B cell (primary cell): ENCODE results near the gene LIPH. TPM values are rescaled to one million over a fixed set of nuclear protein-coding genes. Genes with fewer than 3 reads are reported as not detected.
A peak's percentile ranks its signal among the peaks of the same experiment; 100 is the strongest.
"Not testable (repeated sequence)": the region's sequence is repeated elsewhere in the genome, so short reads cannot be mapped to it uniquely, and the experiment has no call there.

ENCODE experiments used
- ATAC-seq: fragments of 200-7000 bp; cut with Tn5 transposase; one replicate; pipeline ENCODE4 v1.10.0; 2021; ENCODE audit warnings: low read depth, mild to moderate bottlenecking, moderate number of reproducible peaks, moderate library complexity
- CTCF ChIA-PET: fragments of 350-600 bp; sonication (Branson Sonifier 250); formaldehyde crosslinking; loops from one replicate; lab custom pipeline; 2021; ENCODE audit warnings: antibody characterized with exemption, inconsistent platforms; lab: Charles Lee
- POLR2A ChIA-PET: fragments of 350-600 bp; sonication (Branson Sonifier 250); formaldehyde crosslinking; loops from one replicate; lab custom pipeline; 2021; ENCODE audit warnings: antibody characterized with exemption; lab: Charles Lee
- DNase-seq: peaks from one replicate; pipeline ENCODE4 v3.0.0; 2013
- H2AFZ ChIP-seq: 2 replicates; pipeline ENCODE4 v1.6.1; 2012; ENCODE audit warnings: mild to moderate bottlenecking, low read depth, low read length; ENCODE audit not compliant: insufficient read depth, poor library complexity, severe bottlenecking
- H3K27ac ChIP-seq, 2 donors: 1 replicate in 1 of 2; 2 replicates in 1 of 2; pipeline ENCODE4 v1.5.1; 2012 to 2013; ENCODE audit warnings: low read length in 2 of 2, mild to moderate bottlenecking in 2 of 2, moderate library complexity in 1 of 2
- H3K27me3 ChIP-seq, 4 experiments: fragments of 200-600 bp in 1 of 4; sonication (generic) in 1 of 4; replicated peaks in 1 of 4; 1 replicate in 2 of 4; 2 replicates in 2 of 4; pipeline versions ENCODE4 v1.6.1 to v1.7.0; 2013 to 2016; ENCODE audit warnings: low read length in 3 of 4, mild to moderate bottlenecking in 2 of 4, mixed read lengths in 1 of 4, moderate library complexity in 1 of 4; ENCODE audit not compliant: insufficient read depth in 4 of 4, control insufficient read depth in 3 of 4; ENCODE audit errors: control extremely low read depth in 1 of 4
- H3K36me3 ChIP-seq, 2 experiments: replicated peaks in 1 of 2; 1 replicate in 1 of 2; 2 replicates in 1 of 2; pipeline versions ENCODE4 v1.6.1 to v1.7.1; 2013; ENCODE audit warnings: low read length in 1 of 2; ENCODE audit not compliant: insufficient read depth in 2 of 2, control insufficient read depth in 1 of 2; ENCODE audit errors: control extremely low read depth in 1 of 2, extremely low read depth in 1 of 2
- H3K4me1 ChIP-seq, 2 donors: fragments of 200-600 bp in 1 of 2; sonication (generic) in 1 of 2; 1 replicate in 1 of 2; 2 replicates in 1 of 2; pipeline versions ENCODE4 v1.5.1 to v1.6.1; 2013 to 2017; ENCODE audit warnings: low read length in 2 of 2; ENCODE audit not compliant: control insufficient read depth in 2 of 2, insufficient read depth in 2 of 2
- H3K4me2 ChIP-seq: replicated peaks from 2 replicates; pipeline ENCODE3; 2012; ENCODE audit warnings: mild to moderate bottlenecking, low read depth, low read length; ENCODE audit not compliant: poor library complexity, severe bottlenecking
- H3K4me3 ChIP-seq, 5 experiments: fragments of 200-600 bp in 1 of 5; sonication (generic) in 1 of 5; 1 replicate in 3 of 5; 2 replicates in 2 of 5; pipeline versions ENCODE4 v1.5.1 to v1.7.0; 2011 to 2016; ENCODE audit warnings: low read length in 4 of 5, mild to moderate bottlenecking in 4 of 5, low read depth in 2 of 5, control low read depth in 1 of 5, moderate library complexity in 1 of 5; ENCODE audit not compliant: insufficient read depth in 1 of 5; ENCODE audit errors: control extremely low read depth in 1 of 5, extremely low read depth in 1 of 5
- H3K79me2 ChIP-seq: fragments of 200-600 bp; sonication (generic); one replicate; pipeline ENCODE4 v1.6.0; 2016; ENCODE audit warnings: low read length; ENCODE audit not compliant: control insufficient read depth, insufficient read depth
- H3K9ac ChIP-seq: fragments of 200-600 bp; sonication (generic); 2 replicates; pipeline ENCODE4 v1.6.1; 2017; ENCODE audit warnings: mild to moderate bottlenecking, low read length, moderate library complexity
- H3K9me3 ChIP-seq, 3 donors: one replicate each; pipeline versions ENCODE4 v1.6.1 to v1.7.1; 2013; ENCODE audit warnings: low read length in 2 of 3; ENCODE audit not compliant: control insufficient read depth in 2 of 3, insufficient read depth in 1 of 3; ENCODE audit errors: control extremely low read depth in 1 of 3
- H4K20me1 ChIP-seq: 2 replicates; pipeline ENCODE4 v1.6.0; 2012; ENCODE audit warnings: mild to moderate bottlenecking, low read length; ENCODE audit not compliant: insufficient read depth, control insufficient read depth, poor library complexity, severe bottlenecking
- H3K27ac Mint-ChIP-seq: one replicate; pipeline ENCODE4 v1.8.0; 2021; ENCODE audit warnings: mixed read lengths
- H3K27me3 Mint-ChIP-seq: one replicate; pipeline ENCODE4 v1.8.0; 2021; ENCODE audit warnings: mixed read lengths
- H3K4me1 Mint-ChIP-seq: one replicate; pipeline ENCODE4 v1.8.0; 2021; ENCODE audit warnings: mixed read lengths
- H3K4me3 Mint-ChIP-seq: one replicate; pipeline ENCODE4 v1.8.0; 2021; ENCODE audit warnings: mixed read lengths
- H3K9me3 Mint-ChIP-seq: one replicate; pipeline ENCODE4 v1.8.0; 2022; ENCODE audit warnings: mixed read lengths; ENCODE audit not compliant: insufficient read depth
- EZH2 ChIP-seq: IDR thresholded peaks from 2 replicates; pipeline ENCODE4 v1.6.1; 2012; ENCODE audit warnings: borderline replicate concordance, low read depth, mild to moderate bottlenecking, moderate library complexity, low read length; ENCODE audit not compliant: insufficient read depth, poor library complexity, severe bottlenecking
- WGBS: methylation state at CpG from one replicate; pipeline ENCODE4 v1.1.5; 2013; ENCODE audit warnings: missing lambda C conversion rate; ENCODE audit not compliant: insufficient coverage; 5-methylcytosine and 5-hydroxymethylcytosine counted together
- intact Hi-C: fragments of 100-400 bp; cut with micrococcal nuclease; formaldehyde crosslinking; loops from one replicate; pipeline ENCODE4 v1.10.0; 2022
- polyA plus RNA-seq: library from polyadenylated mRNA; depleted of rRNA; stranded (reverse); fragments of >200 nt; gene quantifications from 2 replicates; pipeline ENCODE4 v1.2.3, GENCODE V29; 2012
- total RNA-seq, 2 donors: library from RNA; stranded (reverse); fragments of 120-200 nt in 1 of 2; gene quantifications; 1 replicate in 1 of 2; 2 replicates in 1 of 2; pipeline versions ENCODE4 v1.2.3 to v1.2.4, GENCODE V29; 2013 to 2022
- TF ChIP-seq, protein P1 (sequence below): fragments of 200-600 bp; IDR thresholded peaks from one replicate; pipeline ENCODE4 v1.8.0; 2022; ENCODE audit warnings: antibody characterized with exemption, mild to moderate bottlenecking

LIPH gene
- total and polyA plus RNA-seq, 2 donors (not counting 1 experiment from before 2014, with no cell fraction given): not detected

DNA sequence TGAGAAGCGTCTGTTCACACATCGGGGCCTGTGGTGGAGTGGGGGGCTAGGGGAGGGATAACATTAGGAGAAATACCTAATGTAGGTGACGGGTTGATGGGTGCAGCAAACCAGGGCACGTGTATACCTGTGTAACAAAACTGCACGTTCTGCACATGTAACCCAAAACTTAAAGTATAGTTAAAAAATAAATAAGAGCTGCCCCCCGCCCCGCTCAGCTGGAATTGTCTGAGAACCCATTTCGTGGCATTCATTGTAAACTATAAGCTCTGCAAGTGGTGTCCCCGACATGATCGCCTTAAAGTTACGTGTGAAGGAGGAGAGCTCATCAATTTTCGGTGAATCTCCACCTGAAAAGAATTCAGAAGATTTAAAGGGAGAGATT lies 7.3 kb upstream of the LIPH start:
- peak overlapping the region; percentile 53 for H3K4me2 ChIP-seq

DNA sequence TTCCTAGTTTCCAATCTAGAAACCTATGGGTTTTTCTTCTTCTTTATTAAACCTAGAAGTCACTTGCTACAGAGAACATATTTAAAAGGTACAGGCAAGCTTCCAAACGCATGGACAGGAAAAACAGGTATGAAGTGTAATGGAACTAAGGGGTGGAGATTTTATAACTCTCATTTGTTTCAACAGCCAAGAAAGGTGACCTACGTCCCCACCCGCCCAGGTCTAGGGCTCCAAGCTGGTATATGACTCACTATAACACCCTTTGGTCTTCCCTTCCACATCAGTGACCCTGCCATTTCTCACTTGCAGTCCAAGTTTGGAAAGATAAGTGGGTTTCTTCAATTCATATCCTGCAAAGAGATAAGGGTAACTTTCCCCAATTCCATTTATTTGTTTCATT lies 6.0 kb upstream of the LIPH start:
- TF ChIP-seq EZH2: no peak
- TF ChIP-seq, protein P1, sequence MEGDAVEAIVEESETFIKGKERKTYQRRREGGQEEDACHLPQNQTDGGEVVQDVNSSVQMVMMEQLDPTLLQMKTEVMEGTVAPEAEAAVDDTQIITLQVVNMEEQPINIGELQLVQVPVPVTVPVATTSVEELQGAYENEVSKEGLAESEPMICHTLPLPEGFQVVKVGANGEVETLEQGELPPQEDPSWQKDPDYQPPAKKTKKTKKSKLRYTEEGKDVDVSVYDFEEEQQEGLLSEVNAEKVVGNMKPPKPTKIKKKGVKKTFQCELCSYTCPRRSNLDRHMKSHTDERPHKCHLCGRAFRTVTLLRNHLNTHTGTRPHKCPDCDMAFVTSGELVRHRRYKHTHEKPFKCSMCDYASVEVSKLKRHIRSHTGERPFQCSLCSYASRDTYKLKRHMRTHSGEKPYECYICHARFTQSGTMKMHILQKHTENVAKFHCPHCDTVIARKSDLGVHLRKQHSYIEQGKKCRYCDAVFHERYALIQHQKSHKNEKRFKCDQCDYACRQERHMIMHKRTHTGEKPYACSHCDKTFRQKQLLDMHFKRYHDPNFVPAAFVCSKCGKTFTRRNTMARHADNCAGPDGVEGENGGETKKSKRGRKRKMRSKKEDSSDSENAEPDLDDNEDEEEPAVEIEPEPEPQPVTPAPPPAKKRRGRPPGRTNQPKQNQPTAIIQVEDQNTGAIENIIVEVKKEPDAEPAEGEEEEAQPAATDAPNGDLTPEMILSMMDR: no peak
- POLR2A ChIA-PET: no interaction called here
- ATAC-seq: no peak
- H4K20me1 ChIP-seq: no peaks in the 10 kb centered on the region
- Mint-ChIP-seq H3K9me3 (no peaks in the 10 kb centered on the region), H3K27ac (no peak overlapping the region), H3K4me1 (peaks cover 10% of the 10 kb centered on the region), H3K27me3 (peaks cover 15% of the 10 kb centered on the region), H3K4me3 (no peak overlapping the region)
- no peak overlapping the region for H2AFZ ChIP-seq
- no peaks in the 10 kb centered on the region for H3K9me3 ChIP-seq
- no peak overlapping the region for H3K4me2 ChIP-seq
- CTCF ChIA-PET: interaction anchor here (0.6 to 3.0 kb wide), 8 partner anchors 14 to 204 kb away, joined by 3 to 17 read pairs (median 6); no protein-coding TSS in a partner anchor
- WGBS: no CpG with 5 or more reads among the region's 3 CpGs
- no peak overlapping the region for H3K27ac ChIP-seq
- H3K79me2 ChIP-seq: no peaks in the 10 kb centered on the region
- H3K27me3 ChIP-seq: peaks cover 0 to 2% (median 0%) of the 10 kb centered on the region in 4 experiments
- H3K36me3 ChIP-seq: no peaks in the 10 kb centered on the region
- H3K9ac ChIP-seq: no peak overlapping the region
- peaks cover 0 to 9% of the 10 kb centered on the region in 2 donors for H3K4me1 ChIP-seq
- H3K4me3 ChIP-seq: no peak overlapping the region
- DNase-seq: no peak
- intact Hi-C loops: no loop called here

More for the DNA sequence above, 7.3 kb upstream of the LIPH start:
- H3K9ac ChIP-seq: no peak overlapping the region
- Mint-ChIP-seq H3K9me3 (no peaks in the 10 kb centered on the region), H3K4me1 (peaks cover 10% of the 10 kb centered on the region), H3K4me3 (peak overlapping the region; percentile 84), H3K27ac (no peak overlapping the region), H3K27me3 (peaks cover 15% of the 10 kb centered on the region)
- no peaks in the 10 kb centered on the region for H3K36me3 ChIP-seq
- no peaks in the 10 kb centered on the region for H3K79me2 ChIP-seq
- 90% methylated on average over 7 of the region's 12 CpGs for WGBS
- POLR2A ChIA-PET: no interaction called here
- H3K27ac ChIP-seq: no peak overlapping the region
- no peaks in the 10 kb centered on the region for H4K20me1 ChIP-seq
- no peaks in the 10 kb centered on the region for H3K9me3 ChIP-seq
- TF ChIP-seq, protein P1: no peak
- TF ChIP-seq EZH2: no peak
- H2AFZ ChIP-seq: no peak overlapping the region
- peaks cover 0 to 2% (median 0%) of the 10 kb centered on the region in 4 experiments for H3K27me3 ChIP-seq
- ATAC-seq: no peak
- peaks cover 0 to 9% of the 10 kb centered on the region in 2 donors for H3K4me1 ChIP-seq
- CTCF ChIA-PET: interaction anchor here (0.7 to 3.0 kb wide), 10 partner anchors 12 to 207 kb away, joined by 3 to 17 read pairs (median 6); partner anchors contain the start of gene SENP2
- intact Hi-C loops: no loop called here
- no peak overlapping the region for H3K4me3 ChIP-seq
- no peak for DNase-seq

DNA sequence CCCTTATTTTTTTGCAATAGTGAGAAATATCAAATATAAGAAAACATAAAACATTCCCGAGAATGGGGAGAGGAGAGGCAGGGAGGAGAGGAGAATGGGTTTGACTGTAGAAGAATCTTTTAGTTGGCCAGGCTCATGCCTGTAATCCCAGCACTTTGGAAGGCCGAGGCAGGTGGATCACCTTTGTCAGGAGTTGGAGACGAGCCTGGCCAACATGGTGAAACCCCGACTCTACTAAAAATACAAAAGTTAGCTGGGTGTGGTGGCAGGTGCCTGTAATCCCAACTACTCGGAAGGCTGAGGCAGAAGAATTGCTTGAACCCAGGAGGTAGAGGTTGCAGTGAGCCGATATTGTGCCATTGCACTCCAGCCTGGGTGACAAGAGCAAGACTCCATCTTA lies 4.3 kb upstream of the LIPH start:
- H3K4me3 ChIP-seq, intact Hi-C loops, H3K36me3 ChIP-seq, H3K9me3 ChIP-seq, H3K27ac Mint-ChIP-seq, H3K4me1 ChIP-seq, H4K20me1 ChIP-seq, H3K27me3 ChIP-seq, H2AFZ ChIP-seq, CTCF ChIA-PET, H3K4me2 ChIP-seq, H3K79me2 ChIP-seq, DNase-seq, H3K27ac ChIP-seq, H3K4me3 Mint-ChIP-seq, H3K4me1 Mint-ChIP-seq, ATAC-seq, H3K9ac ChIP-seq, H3K9me3 Mint-ChIP-seq, POLR2A ChIA-PET: not testable (repeated sequence)
- WGBS: 92% methylated on average over 2 of the region's 6 CpGs
- peaks cover 15% of the 10 kb centered on the region for H3K27me3 Mint-ChIP-seq
